Measurements from ENCODE around the gene NRP2. TPM values are rescaled to one million over a fixed set of nuclear protein-coding genes. Genes with fewer than 3 reads are reported as not detected.

NRP2 gene, protein sequence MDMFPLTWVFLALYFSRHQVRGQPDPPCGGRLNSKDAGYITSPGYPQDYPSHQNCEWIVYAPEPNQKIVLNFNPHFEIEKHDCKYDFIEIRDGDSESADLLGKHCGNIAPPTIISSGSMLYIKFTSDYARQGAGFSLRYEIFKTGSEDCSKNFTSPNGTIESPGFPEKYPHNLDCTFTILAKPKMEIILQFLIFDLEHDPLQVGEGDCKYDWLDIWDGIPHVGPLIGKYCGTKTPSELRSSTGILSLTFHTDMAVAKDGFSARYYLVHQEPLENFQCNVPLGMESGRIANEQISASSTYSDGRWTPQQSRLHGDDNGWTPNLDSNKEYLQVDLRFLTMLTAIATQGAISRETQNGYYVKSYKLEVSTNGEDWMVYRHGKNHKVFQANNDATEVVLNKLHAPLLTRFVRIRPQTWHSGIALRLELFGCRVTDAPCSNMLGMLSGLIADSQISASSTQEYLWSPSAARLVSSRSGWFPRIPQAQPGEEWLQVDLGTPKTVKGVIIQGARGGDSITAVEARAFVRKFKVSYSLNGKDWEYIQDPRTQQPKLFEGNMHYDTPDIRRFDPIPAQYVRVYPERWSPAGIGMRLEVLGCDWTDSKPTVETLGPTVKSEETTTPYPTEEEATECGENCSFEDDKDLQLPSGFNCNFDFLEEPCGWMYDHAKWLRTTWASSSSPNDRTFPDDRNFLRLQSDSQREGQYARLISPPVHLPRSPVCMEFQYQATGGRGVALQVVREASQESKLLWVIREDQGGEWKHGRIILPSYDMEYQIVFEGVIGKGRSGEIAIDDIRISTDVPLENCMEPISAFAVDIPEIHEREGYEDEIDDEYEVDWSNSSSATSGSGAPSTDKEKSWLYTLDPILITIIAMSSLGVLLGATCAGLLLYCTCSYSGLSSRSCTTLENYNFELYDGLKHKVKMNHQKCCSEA
- total RNA-seq (2022; extraction: Qiagen RNA extraction) = 85.8 to 152 TPM (median 139 TPM) in 5 replicates

GRCh38 chr2:205682239-205682970 lies at the start of gene NRP2:
Gene NRP2 (plus strand): TSS chr2:205682501. CDS start chr2:205683291, 790 bp downstream.

All from A549 treated with Mapracorat at 1 μM for 4 hours (cell line).